ENCODE measurements around the gene ABAT.
A peak's percentile ranks its signal among the peaks of the same experiment; 100 is the strongest.
"Not testable (repeated sequence)": the region's sequence is repeated elsewhere in the genome, so short reads cannot be mapped to it uniquely, and the experiment has no call there.

Gene ABAT

GRCh38 chr16:8751481-8752311, 77.3 kb downstream of the ABAT start:
- DNase-seq: no peak

GRCh38 chr16:8752706-8753105, 78.3 kb downstream of the ABAT start:
- no peak for DNase-seq

- DNase-seq: no peak
These were observed 79.1 kb downstream of the ABAT start for GRCh38 chr16:8753416-8754054.

- peak; percentile 0 for DNase-seq
These were observed 82.3 kb downstream of the ABAT start for GRCh38 chr16:8756755-8757154.

DNA sequence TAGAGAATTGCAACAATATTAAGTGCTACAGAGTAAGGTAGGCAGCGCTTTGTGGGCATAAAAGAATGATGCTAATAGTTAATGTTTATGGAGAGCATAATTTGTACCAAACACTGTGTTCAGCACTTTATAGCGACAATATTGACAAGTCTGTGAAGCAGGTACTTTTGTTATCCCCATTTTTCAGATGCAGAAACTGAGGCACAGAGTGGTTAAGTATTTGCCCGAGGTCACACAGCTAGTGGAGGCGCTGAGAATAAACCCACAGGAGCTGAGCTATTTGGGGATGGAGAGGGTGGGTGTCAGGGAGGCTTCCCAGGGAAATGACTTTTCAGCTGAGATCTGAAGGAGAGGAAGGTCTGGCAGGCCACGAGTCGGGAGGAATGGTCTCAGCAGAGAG, 83.6 kb downstream of the ABAT start:
- no peak for DNase-seq

DNA sequence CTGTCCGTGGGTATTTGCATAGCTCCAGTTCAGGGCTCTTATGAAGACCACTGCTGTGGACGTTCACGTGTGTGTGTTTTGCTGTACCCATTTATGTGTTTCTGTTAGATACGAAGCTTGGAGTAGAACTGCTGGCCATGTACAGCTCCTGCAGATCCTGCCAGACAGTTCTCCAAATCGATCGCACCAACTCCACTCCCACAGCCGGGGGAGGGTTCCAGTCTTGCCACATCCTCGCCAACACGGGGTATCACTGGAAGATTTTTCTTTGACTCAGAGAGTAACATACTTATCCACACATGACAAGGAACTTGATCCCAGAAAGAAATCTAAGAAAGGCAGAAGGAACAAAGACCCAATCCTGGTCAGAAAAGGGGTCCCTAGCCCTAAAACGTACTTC, 85.6 kb downstream of the ABAT start:
- DNase-seq: no peak

- no peak for DNase-seq
These were observed 86.7 kb downstream of the ABAT start for GRCh38 chr16:8761078-8761477.

DNA sequence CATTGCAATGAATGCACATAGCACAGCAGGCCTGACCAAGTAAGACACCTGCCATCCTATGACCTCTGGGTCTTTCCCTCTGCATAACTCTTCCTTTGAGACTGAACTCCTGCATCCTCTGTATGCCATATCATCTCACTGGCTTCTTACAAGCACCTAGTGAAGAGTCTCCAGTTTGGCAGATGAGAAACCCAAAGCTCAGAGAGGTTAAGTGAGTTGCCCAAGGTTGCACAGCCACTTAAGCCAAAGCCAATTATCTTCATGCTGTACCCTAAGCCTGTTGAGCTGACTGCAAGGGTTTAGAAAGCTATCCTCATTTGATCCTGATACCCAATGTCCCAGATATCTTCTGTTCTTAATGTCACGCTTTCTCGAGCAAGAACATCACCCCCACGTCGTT, 87.8 kb downstream of the ABAT start:
- DNase-seq: no peak

DNA sequence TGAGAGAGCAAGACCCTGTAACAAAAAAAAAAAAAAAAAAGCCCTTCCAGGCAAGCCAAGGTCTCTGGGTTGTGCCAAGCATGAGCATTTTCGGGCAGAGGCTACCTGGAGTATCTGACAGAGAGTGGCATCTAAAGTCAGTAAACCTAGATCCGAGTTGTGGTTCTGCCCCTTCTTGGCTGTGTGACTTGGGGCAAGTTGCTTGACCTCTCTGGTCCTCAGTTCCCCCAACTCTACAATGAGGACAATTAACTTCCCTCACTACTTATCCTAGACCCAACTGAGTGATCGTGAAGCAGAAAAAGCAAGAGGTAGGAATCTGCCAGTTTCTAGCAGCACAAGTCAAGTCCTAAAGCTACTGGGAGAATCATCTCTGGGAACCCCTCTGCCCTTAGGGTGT, 88.7 kb downstream of the ABAT start:
- no peak for DNase-seq

GRCh38 chr16:8763899-8764298, 89.5 kb downstream of the ABAT start:
- no peak for DNase-seq

GRCh38 chr16:8764525-8765250, 90.3 kb downstream of the ABAT start:
- no peak for DNase-seq

DNA sequence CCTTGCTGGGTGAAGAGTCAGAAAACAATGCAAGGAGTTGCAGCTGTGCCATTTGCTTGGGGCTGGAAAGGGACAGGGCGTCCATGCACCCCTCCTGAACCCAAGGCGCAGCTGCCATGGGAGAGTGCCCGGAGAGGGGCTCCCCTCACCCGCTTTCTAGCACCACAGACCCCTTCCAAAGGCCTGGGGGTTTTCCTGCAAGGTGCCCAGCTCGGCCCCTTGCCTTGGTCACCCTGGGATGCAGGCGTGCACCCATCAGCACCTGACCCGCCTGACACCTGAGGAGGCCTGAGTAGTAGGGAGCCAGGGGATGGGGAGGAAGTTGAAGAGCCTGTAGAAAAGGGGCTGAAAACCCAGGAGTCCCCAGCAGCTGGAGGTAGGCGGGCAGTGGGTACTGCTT, 92.8 kb downstream of the ABAT start:
- DNase-seq: no peak

DNA sequence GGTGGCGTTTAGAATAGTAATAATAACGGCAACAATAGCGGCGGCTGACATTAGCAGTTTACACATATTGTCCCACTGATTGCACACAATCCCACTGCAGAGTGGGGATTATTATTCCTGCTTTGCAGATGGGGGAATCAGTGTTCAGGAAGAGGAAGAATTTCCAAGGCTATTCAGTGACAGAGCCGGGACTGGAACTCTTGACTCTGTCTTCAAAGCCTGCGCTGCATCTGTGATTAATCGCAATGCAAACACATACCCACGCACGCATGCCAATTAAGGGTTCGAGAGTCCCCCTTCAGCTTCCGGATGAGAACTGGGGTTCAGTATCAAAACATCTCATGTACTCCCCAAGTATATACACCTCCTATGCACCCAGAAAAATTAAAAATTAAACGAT, 93.9 kb downstream of the ABAT start:
- DNase-seq: no peak

- DNase-seq: no peak
These were observed 94.3 kb downstream of the ABAT start for GRCh38 chr16:8768692-8769091.

GRCh38 chr16:8773537-8773936, 99.1 kb downstream of the ABAT start:
- DNase-seq: no peak

DNA sequence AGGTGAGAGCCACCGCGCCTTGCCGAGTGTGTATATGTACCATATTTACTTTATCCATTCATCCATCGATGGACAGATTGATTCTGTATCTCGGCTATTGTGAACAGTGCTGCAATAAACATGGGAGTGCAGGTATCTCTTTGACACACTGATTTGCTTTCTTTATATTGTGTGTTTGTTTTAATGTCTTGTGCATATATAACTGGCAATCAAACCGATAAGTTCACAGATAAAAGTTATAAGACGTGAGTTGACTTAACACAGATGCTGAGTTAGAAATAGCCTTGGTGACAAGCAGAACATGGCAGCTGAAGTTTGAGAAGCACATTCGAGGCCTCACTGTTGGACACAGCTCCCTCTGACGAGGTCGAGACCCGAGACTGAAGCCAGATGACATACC, 99.8 kb downstream of the ABAT start:
- DNase-seq: no peak

DNA sequence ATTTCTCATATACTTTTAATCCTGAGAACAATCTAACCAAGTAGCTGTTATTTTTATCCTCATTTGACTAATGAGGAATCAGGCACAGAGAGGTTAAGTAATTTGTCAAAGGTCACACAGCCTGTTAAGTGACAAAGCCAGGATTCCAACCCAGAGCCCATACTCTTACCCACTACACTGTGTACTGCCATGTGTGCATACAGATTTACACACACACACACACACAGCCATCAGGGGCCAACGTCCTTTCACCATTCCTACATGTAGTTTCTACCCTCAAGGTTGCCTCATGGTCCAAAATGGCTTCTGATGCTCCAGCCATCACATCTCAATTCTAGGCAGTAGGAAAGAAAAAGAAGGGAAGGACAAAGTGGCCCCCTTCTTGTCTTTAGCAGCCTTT, 100.9 kb downstream of the ABAT start:
- no peak for DNase-seq

DNA sequence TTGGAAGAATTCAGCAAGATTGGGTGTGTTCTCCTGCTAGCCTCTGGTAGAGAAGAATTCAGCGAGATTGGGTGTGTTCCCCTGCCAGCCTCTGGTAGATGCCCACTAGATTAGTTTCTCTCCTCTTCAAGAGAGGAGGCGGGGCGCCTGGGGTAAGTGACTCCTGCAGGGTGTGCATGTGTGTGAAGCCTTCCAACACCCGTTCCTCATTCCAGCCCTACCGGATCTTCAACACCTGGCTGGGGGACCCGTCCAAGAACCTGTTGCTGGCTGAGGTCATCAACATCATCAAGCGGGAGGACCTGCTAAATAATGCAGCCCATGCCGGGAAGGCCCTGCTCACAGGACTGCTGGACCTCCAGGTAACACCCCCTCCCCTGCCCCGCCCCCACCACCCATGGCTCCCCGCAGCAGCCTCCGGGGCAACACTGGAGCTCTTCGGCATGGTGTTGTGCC, 101.7 kb downstream of the ABAT start:
- DNase-seq: no peak

DNA sequence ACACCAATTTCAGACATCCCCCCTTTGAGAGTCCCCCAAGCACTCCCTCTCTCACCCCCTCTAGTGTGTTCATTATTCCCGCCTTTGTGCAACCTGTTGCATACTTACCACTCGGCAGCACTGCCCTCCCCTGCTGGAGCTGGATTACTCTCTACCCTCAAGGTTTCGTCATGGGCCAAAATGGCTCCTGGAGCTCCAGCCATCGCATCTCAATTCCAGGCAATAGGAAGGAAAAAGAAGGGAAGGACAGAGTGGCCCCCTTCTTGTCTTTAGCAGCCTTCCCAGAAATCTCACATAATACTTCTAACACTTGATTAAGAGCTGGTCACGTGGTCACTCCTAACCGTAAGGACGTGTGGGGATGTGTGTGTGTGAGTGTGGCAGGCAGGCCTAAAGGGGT, 102.8 kb downstream of the ABAT start:
- no peak for DNase-seq

- DNase-seq: no peak
These were observed 107.4 kb downstream of the ABAT start for GRCh38 chr16:8781797-8782196.

- DNase-seq: no peak
These were observed 108.3 kb downstream of the ABAT start for GRCh38 chr16:8782673-8783072.

DNA sequence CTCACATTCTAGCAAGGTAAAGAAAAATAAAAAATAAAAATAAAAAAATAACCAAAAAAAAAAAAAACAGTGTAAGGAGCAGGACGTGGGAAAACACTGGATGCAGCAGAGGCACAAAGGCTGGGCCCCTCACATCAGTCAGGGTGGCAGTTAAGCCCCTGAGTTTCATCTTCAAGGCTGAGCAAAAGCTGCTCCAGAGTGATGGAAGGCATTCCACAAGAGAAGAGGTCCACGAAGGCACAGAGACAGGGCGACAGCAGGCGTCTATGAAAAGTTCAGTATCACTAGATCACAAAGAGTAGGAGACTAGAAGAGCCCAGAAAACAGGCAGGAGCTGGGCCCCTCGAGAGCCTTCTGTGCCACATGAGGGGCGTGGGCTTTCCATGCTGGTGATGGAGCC, 111.0 kb downstream of the ABAT start:
- no peak for DNase-seq

GRCh38 chr16:8786316-8786715, 111.9 kb downstream of the ABAT start:
- DNase-seq: not testable (repeated sequence)

- no peak for DNase-seq
These were observed 114.3 kb downstream of the ABAT start for GRCh38 chr16:8788578-8789172.

All from NCI-H510A treated with DMSO at 0.1 percent for 48 hours (cell line).